Stimulated activated CD4-positive, alpha-beta T cell treated with anti-CD3 and anti-CD28 coated beads, Interleukin-15, amount 100 ng/mL, for 1 hour (primary cell): ENCODE data around the gene DISP3.
"Not testable (repeated sequence)": the region's sequence is repeated elsewhere in the genome, so short reads cannot be mapped to it uniquely, and the experiment has no call there.

ENCODE experiments used
- DNase-seq, 2 donors: peaks; one replicate each; pipeline ENCODE4 v3.0.0-alpha.2; 2020; ENCODE audit warnings: low read depth in 1 of 2, low spot score in 1 of 2

The DISP3 gene

DNA sequence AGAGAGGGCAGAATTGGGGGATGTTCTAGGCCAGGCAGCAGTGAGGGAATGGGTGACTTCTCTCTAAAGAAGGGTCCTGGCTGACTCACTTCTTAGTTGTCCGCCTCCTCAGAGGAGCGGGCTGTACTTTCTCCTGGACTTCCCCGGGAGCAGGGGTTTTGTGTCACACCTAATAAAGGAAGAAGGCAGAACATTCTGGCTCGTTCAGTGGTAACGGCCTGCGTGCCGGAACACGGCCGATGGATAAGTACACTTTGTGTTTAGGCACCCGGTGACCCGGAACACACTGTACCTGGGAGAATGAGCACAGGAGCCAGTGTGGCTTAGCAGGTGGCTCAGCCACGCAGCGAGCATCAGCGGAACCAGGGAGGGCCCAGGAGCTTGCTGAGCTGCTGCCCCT lies 90.6 kb downstream of the DISP3 start:
- DNase-seq: no peak

DNA sequence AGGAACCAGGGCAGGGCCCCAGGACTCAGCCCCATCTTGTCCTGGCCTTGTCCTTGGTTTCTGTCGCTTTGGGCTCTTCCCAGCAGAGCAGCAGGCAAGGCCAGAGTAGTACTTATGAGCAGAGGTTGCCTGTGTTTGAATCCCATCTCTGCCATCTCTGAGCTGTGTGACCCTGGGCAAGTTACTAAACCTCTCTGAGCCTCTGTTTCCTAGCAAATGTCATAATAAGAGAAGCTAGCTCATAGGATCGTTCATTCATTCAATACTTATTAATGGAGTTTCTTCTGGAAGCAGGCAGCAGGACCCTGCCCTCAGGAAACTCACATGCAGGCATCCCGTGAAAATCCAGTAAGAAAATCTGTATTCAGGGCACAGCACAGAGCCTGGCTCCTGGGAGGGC lies 91.0 kb downstream of the DISP3 start:
- no peak for DNase-seq

DNA sequence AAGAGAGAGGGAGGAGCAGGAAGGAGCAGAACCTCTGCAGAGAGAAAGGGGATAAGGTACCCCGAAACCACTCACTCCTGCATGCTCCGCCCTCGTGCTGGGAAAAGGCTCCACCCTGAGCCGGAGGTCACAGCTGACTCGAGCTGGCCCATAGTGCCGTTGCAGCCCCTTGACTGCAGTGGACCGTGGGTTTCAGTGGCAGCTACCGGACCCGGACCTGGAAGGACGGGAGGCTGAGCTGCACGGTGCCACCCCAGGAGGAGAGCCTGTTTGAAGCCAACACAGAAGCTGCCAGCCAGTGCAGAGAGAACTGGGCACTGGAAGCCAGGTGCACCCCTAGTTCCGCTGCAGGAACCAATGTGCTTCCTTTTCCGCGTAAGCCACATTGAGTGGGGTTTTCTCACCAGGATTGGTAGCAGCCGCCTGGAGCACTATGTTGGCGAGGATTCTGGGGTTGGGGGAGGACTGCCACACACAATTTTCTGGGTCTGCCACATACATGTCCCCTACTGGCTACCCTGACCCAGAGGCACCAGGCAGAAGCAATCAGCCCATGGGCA lies 91.9 kb downstream of the DISP3 start:
- DNase-seq: no peak

DNA sequence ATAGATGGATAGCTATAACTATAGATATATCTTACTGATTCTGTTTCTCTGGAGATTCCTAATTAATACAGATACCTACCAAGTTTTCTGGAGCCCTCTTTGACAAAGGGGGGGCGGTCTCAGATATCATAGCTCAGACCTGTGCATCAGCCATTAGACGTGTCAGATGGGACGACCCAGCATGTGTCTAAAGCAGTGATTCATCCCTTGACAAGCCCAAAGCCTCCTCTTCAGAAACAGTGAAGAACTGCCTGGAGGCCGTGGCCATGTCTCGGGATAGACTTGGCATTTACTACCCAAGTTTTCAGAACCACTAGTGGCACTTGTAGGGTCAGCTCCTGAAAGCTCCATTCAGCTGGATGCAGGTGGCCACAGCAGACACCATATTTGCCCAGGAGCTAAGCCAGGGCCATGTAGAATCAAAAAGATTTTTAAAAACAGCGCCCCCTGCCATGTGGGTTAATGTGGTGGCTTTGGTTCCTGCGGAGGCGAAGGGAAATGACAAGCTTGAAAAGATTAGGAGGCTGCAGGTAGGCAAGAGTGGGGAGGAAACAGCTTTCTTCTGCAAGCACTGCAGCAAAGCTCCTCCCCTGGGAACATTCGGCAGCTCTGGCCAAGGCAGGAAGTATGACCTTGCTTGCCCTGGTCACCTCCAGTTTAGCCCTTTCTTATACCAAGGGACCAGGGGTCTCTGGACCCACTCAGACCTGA lies 93.1 kb downstream of the DISP3 start:
- no peak for DNase-seq

DNA sequence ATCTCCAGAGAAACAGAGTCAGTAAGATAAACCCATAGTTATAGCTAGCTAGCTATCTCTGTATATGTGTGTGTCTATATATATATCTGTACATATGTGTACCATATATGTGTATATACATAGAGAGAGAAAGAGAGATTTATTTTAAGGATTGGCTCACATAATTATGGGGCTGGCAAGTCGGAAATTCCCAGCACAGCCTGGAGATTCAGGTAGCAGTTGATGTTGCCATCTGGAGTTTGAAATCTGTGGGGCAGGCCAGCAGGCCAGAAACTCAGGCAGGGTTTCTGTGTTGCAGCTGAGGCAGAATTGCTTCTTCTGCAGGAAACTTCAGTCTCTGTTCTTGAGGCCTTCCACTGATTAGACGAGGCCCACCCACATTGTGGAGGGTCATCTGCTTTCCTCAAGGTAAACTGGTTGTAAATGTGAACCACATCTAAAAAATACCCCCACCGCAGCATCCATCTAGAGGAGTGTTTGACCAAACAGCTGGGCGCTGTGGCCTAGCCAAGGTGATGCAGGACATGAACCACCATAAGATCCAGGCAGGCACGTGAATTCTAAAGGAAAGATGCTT lies 94.2 kb downstream of the DISP3 start:
- no peak for DNase-seq

GRCh38 chr1:11575553-11575952 lies 96.6 kb downstream of the DISP3 start:
- DNase-seq: no peak

DNA sequence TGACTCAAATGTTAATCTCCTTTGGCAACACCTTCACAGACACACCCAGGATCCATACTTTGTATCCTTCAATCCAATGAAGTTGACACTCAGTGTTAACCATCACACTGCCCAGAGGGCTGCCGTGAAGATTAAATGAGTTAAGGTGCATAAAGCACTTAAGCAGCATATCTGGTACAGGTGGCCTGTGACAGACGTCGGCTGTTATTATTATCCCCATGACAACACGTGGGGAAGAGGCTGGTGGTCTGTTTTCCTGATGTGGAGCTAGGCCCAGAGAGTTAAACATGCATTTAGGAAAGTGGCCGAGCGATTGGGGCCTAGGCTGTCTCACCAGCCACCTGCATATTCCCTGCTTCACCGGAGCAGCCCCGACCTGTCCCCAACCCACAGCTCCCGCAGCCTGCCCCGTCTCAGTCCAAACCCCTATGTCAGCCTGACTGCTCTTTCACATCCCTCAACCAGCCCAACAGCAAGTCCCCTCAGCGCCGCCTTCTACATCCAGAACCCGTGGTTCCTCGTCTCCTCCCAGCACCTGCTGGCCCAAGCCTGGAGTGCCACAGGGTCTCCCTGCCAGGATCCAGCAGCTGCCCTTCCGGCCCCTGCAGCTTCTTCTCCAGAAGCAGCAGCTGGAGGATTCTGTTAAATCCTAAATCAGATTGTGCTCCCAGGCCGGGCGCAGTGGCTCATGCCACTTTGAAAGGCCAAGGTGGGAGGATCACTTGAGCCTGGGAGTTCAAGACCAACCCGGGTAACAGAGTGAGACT lies 97.3 kb downstream of the DISP3 start:
- no peak for DNase-seq

GRCh38 chr1:11578004-11578403 lies 99.0 kb downstream of the DISP3 start:
- no peak for DNase-seq

DNA sequence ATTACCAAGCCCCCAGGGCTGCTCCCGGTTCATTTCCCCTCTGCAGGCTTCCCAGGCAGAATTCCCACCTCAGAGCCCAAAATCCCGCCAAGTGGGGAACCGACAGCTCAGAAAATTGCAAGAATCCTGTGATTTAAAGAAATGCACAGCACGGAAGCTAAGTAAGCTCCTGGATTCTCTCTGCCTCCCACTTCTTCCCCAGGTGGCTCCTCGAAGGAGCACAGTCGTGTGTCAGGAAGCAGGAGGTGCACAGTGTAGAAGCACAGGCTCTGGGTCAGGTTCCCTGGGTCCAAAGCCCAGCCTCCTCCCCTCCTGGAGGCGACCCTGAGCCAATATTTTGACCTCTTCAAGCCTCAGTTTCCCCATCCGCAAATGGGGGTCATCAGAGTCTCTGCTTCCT lies 100.6 kb downstream of the DISP3 start:
- DNase-seq: no peak

DNA sequence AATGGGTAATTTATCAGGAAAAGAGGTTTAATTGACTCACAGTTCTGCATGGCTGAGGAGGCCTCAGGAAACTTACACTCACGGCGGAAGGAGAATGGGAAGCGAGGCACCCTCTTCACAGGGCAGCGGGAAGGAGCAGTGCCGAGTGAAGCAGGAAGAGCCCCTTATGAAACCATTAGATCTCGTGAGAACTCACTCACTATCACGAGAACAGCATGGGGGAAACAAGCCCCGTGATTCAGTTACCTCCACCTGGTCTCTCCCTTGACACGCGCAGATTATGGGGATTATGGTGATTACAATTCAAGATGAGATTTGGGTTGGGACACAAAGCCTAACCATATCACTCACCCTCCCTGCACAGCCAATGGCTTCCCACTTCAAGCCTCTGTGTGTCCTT lies 101.1 kb downstream of the DISP3 start:
- not testable (repeated sequence) for DNase-seq

DNA sequence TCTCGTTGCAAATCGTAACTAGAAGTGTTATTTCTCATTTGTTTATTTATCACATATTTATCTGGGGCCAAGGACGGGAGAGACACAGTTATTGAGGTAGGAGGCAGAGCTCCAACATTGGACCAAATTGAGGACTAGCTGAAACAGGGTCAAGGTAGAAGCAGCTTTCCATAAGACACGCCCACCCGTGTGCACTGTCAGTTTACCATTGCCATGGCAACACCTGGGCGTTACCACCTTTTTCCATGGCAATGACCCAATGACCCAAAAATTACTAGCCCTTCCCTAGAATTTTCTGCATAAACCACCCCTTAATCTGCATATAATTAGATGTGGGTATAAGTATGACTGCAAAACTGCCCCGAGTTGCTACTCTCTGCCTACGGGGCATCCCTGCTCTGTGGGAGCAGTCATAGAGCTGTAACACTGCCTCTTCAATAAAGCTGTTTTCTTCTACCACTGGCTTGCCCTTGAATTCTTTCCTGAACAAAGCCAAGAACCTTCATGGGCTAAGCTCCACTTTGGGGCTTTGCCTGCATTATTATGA lies 102.6 kb downstream of the DISP3 start:
- DNase-seq: no peak

- no peak for DNase-seq
Observed at GRCh38 chr1:11585389-11585788, 106.4 kb downstream of the DISP3 start.
